Cortex of kidney (tissue), 1 donor: ENCODE measurements around the gene TSHZ2.
"Not testable (repeated sequence)": the region's sequence is repeated elsewhere in the genome, so short reads cannot be mapped to it uniquely, and the experiment has no call there.

Experiments
- DNase-seq: peaks from one replicate; lab custom pipeline; 2025; lab: John Stamatoyannopoulos, UW

TSHZ2 gene

DNA sequence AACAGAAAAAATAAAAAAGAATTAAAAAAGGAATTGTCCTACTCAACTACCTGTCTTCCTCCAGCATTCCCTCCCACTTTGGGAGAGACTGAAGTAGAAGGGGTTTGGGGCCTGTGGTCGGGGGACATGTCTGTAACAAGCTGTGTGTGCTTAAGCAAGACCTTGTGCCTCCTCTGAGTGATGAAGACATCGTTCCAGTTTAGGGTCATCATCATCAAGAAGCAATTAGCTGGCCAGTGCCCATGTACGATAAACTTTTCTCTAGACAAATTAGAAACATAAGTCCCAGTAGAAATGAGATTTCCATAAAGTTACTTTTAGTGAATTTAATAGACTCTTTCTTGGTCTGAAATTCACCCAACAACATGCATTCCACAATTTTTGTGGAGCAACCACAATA lies 348.5 kb downstream of the TSHZ2 start:
- no peak for DNase-seq

DNA sequence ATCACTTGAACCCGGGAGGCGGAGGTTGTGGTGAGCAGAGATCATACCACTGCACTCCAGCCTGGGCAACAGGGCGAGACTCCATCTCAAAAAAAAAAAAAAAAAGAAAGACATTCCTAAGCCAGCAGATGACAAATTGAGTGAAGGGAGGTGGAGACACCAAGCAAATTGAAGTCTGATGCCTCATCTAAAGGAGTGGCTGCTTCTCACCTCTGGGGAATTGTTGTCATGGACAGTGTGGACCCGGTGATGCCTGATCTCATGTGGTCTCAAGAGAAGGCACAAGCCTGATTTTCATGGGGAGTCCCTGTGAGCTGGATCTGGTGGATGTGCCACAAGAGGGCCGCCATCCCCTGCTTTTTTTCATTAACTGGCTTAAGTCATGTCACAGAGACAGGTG lies 349.4 kb downstream of the TSHZ2 start:
- no peak for DNase-seq

GRCh38 chr20:53322651-53323050 lies 350.5 kb downstream of the TSHZ2 start:
- DNase-seq, result no peak

- DNase-seq, result not testable (repeated sequence)
Observed at GRCh38 chr20:53323460-53323859, 351.3 kb downstream of the TSHZ2 start.

DNA sequence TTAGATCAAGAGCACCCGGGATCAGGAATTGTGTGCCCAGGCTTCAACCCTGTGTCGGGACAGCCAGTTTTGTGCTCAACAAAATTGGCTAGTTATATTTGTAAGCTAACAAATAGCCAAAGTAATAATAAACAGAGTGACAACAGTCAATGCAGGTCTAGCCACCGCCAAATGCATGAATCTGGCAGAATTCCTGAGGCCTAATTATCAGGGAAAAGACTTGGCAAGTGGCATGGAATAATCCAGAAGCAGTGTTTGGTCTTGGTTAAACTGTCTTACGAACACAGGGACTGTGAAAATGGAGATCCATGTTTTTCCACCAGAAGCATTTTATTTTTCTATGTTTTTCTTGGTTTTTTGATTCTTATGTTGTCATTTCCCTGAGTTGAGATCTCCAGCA lies 352.7 kb downstream of the TSHZ2 start:
- no peak for DNase-seq

- no peak for DNase-seq
Observed at GRCh38 chr20:53328961-53329360, 356.8 kb downstream of the TSHZ2 start.

GRCh38 chr20:53329781-53330180 lies 357.6 kb downstream of the TSHZ2 start:
- DNase-seq, result no peak

- no peak for DNase-seq
Observed at GRCh38 chr20:53330601-53331140, 358.5 kb downstream of the TSHZ2 start.

DNA sequence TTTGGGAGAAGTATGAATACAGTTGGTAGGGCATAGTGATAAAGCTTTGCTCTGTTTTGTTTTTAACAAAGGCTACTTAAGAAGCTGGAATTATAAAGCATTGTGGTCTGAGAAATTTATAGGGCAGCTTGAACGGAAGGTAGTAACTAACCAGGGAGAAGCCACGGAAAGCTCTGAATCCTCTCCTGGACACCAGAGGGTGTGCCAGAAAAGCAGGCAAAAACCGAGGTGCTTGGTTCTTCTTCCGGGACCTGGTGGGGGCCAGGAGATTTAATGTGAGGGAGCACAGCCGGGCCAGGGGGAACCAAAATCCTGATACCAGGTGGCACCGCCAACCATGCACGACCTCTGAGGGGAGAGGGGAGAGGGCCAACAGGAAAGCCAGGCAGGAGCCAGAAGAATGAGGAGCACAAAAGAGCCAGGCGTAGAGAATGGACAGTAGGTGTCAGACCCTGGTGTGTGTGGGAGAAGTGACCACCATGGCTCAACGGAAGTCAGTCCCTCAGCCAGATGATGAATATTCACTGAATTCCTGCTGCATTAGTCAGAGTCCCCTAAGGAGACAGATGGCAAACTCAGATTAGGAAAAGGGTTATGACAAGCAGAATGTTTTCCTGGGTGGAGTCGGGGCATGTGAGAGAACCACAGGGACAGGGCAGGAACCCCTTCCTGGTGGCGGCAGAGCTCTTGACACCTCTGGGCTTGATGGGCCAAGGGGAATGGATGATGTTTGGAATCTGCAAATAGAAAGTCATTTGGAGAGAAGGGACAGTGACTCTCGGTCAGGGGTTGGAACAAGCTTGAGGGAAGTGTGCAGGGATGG lies 359.2 kb downstream of the TSHZ2 start:
- DNase-seq, result no peak

DNA sequence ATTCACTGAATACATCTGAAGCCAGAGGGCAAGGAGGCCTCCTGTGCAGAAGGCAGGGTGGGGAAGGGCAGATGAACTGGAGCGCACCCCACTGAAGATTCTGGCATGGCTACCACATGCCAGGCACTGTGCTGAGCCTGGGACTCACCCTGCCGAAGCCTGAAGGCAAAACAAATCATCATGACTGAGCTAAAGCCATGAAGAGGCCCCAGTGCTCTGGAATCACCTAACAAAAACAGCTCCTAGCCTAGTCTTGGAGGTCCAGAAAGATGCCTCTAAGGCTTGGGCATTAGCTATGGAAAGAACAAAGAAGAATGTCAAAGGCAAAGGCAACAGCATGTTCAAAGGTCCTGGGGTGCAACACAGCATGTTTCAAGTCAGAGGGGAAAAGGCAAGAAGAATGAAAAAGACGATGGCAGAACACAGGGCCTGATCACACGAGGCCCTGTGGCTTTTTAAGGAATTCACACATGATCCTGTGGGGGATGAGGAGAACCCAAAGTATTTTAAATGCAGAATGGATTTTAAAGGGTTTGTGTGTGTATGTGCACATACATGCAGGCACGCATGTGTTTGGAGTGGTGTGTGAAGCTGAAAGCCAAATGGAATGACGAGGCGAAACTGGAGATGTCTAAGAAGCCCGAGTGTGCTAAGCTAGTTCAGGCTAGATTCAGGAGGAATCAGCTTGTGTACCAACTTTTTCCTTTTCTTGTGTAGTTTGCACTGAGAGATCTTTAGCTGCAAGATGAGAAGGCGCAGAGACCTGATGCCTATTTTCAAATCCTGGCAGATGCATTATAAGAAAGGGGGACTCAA lies 360.1 kb downstream of the TSHZ2 start:
- no peak for DNase-seq

DNA sequence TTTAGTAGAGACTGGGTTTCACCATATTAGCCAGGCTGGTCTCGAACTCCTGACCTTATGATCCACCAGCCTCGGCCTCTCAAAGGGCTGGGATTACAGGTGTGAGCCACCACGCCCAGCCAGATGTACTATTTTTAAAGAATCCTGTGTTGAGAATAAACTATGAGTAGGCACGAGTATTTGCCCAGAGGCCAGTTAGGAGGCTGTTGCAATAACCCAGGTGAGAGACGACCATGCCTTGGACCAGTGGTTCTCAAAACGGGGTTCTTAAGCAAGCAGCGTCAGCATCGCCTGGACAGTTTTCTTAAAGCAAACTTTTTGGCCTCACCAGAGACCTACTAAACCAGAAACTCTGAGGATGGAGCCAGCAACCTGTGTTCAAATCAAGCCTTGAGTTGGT lies 362.7 kb downstream of the TSHZ2 start:
- DNase-seq, result no peak

GRCh38 chr20:53335555-53335954 lies 363.4 kb downstream of the TSHZ2 start:
- no peak for DNase-seq

DNA sequence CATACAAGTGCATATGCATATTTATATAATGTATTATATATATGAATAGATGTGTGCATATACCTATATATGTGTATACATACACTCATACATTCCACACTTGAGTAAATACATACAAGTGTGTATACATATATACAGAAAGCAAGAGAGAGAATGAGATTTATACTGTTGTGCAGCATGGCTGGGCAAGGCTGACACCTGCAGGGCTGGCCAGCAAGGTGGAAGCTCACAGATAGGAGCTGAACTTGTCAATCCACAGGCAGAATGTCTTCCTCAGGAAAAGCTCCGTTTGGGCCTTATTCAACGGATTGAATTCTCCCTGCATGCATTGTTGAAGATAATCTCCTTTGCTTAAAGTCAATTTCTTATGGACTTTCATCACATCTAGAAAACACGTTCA lies 364.7 kb downstream of the TSHZ2 start:
- no peak for DNase-seq

DNA sequence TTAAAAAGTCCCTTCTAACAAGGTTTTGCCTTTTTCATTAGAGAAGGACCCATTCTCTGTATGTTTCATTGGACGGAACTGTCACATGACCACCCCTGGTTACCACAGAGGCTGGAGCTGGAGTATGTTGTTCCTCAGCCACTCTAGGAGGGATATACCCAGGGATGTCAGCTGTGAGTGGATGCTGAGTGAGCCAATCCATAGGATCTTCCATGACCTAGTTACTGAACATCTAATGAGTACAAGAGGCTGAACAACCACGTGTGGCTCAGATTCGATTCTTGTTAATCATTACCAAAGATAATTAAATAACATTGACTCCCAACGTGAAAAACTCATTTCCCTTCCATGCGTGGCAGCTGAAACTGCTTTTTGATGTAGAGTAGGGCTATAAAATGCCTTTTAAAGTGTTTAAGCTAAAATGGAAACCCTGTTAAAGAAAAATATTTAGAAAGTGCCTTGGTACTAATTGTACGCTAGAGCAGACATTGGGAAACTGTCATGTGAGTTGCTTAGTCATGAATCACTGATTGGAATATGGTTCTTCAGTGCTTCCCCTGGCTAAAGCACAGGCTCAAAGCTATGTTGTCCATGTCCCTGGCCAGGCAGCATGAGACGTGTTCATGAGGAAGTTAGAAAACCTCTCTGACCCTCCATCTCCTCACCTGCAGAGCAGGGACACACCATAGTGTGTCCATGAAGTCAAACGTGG lies 365.4 kb downstream of the TSHZ2 start:
- no peak for DNase-seq

GRCh38 chr20:53338716-53339115 lies 366.6 kb downstream of the TSHZ2 start:
- DNase-seq, result no peak

DNA sequence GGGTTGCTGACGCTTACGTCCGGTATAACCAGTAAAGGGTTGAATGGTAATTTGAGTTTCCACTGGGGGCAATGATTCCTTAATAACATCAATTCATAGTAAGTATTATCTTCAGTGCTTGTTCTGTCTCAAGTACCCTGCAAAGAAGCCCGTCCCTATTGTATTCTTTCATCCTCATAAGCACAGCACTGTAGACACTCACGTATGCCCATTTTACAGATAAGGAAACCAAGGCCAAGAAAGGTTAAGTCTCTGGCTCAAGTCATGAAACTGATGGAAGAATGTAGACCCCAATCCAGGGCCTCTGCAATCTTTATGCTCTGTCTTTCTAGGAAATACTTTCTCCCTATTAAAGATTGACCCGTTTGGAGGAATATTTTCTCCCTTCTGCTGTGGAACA lies 370.3 kb downstream of the TSHZ2 start:
- no peak for DNase-seq

- no peak for DNase-seq
Observed at GRCh38 chr20:53343448-53343847, 371.3 kb downstream of the TSHZ2 start.

GRCh38 chr20:53344891-53345290 lies 372.7 kb downstream of the TSHZ2 start:
- DNase-seq, result no peak

DNA sequence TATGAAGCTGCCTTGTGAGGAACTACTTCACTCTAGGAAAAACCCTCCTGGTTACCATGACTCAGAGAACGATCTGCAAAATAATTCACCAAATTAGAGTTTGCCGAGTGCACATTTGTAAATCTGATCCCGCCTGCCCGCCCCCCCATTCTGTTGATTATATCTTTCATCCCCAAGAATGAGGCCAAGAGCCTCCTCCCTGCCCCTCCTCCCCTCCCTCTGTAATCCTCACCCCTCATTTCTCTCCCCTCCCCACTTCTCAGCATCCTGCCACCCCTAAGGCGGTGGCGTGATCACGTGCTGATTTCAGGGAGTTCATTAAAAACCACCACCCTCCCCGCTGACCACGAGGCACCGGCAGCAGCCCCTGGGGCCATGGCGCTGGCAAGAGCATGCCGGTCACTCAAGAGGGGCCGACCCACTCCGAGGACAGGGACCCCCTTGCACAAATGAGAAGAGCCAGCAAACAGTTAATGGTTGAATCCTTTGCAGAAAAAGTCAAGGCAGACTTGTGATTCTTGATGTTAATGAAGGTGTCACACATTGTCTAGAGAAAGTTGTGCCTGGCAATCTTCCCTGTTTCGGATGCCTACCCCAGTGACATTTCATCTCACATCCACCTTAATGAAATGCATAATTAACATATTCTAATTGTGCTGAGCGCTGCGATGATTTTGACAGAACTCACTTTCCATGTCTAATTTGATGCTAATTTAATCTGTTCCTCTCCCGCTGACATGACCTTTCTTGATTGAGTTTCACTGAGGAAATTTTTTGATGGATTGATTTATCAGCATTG lies 373.6 kb downstream of the TSHZ2 start:
- DNase-seq, result no peak

DNA sequence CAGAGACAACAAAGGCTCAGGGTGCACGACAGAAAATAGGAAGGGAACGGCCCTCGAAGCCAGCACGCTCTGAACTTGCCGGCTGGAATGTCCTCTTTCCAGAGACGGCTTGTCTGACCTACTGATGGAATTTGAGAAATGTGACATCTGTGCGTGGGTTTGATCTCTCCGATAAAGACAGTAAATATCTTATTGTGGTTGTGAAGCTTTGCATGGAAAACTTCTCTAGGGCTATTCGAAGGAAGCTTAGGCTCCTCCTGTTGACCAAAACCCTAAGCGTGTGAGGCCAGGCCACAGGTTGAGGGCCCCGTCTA lies 374.1 kb downstream of the TSHZ2 start:
- no peak for DNase-seq

DNA sequence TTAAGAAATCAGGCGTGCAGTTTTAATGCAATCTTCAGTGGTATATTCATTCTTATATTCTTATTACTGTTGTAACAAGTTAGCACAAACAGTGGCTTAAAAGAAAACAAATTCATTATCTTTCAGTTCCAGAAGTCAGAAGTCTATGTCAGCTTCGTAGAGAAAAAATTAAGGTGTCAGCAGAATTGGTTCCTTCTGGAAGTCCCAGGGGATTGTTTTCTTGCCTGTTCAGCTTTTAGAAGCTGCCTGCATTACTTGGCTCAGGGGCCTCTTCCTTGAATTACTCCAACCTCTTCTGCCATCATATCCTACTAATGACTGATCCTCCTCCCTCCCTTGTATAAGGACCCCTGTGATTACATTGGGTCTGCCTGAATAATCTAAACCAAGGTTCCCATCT lies 377.6 kb downstream of the TSHZ2 start:
- no peak for DNase-seq
